A549 (cell line): ENCODE measurements around the gene CD36. TPM values are rescaled to one million over a fixed set of nuclear protein-coding genes. Genes with fewer than 3 reads are reported as not detected.

ENCODE experiments used
- ATAC-seq, 2 experiments: fragments of 200-7000 bp in 1 of 2; fragments of >200 bp in 1 of 2; cut with Nextera tagmentation in 1 of 2; cut with Tn5 transposase in 1 of 2; 3 replicates each; pipeline versions ENCODE4 v1.8.0 to v1.9.1; 2018 to 2020; ENCODE audit warnings: mild to moderate bottlenecking in 1 of 2, moderate library complexity in 1 of 2
- CTCF ChIA-PET: fragments of 300-600 bp; sonication (Branson Sonifier 250); formaldehyde crosslinking; extraction: SDS; loops from one replicate; lab custom pipeline; 2021; ENCODE audit warnings: antibody characterized with exemption, inconsistent platforms; lab: Yijun Ruan, JAX
- POLR2A ChIA-PET: fragments of 350-600 bp; formaldehyde crosslinking; extraction: SDS; loops from one replicate; lab custom pipeline; 2021; ENCODE audit warnings: antibody characterized with exemption, inconsistent platforms; lab: Yijun Ruan, JAX
- DNase-seq, 2 experiments: peaks; one replicate each; pipeline versions ENCODE4 v3.0.0 to v3.0.0-alpha.2; 2011 to 2016; ENCODE audit warnings: low read depth in 1 of 2, low spot score in 1 of 2
- FAIRE-seq: peaks from 2 replicates; lab custom pipeline; 2011; peaks lifted over from hg19 to GRCh38; lab: Jason Lieb, UNC
- H3K27ac ChIP-seq, 2 experiments: fragments of >200 bp; sonication (Bioruptor Twin); formaldehyde crosslinking; 3 replicates each; pipeline ENCODE4 v1.5.1; 2016 to 2017
- H3K4me1 ChIP-seq: fragments of >200 bp; sonication (Bioruptor Twin); formaldehyde crosslinking; 3 replicates; pipeline ENCODE4 v1.6.1; 2016
- H3K4me2 ChIP-seq: fragments of >200 bp; sonication (Bioruptor Twin); formaldehyde crosslinking; 3 replicates; pipeline ENCODE4 v1.6.1; 2016
- H3K4me3 ChIP-seq: fragments of >200 bp; sonication (Bioruptor Twin); formaldehyde crosslinking; 3 replicates; pipeline ENCODE4 v1.5.1; 2016
- H3K9me3 ChIP-seq: fragments of >200 bp; sonication (Bioruptor Twin); formaldehyde crosslinking; 3 replicates; pipeline ENCODE4 v1.6.1; 2016
- CBX8 ChIP-seq: fragments of 200-600 bp; sonication (generic); IDR thresholded peaks from 2 replicates; pipeline ENCODE4 v1.6.1; 2016
- EHF ChIP-seq: fragments of 250-450 bp; sonication (Bioruptor Pico); IDR thresholded peaks from 2 replicates; pipeline ENCODE4 v1.5.0; 2020; ENCODE audit warnings: mild to moderate bottlenecking
- EP300 ChIP-seq, 2 experiments: fragments of >200 bp; sonication (Bioruptor Twin); formaldehyde crosslinking; IDR thresholded peaks; 2 replicates in 1 of 2; 3 replicates in 1 of 2; pipeline ENCODE4 v1.6.1; 2016 to 2017
- ESRRA ChIP-seq: fragments of 150-350 bp; IDR thresholded peaks from 2 replicates; pipeline ENCODE4 v1.6.1; 2014; ENCODE audit warnings: mild to moderate bottlenecking, low read length, borderline replicate concordance
- FOSB ChIP-seq: fragments of 250-450 bp; sonication (Bioruptor Pico); IDR thresholded peaks from 2 replicates; pipeline ENCODE4 v1.5.0; 2020; ENCODE audit warnings: mild to moderate bottlenecking, moderate library complexity
- GATA3 ChIP-seq: IDR thresholded peaks from 2 replicates; pipeline ENCODE4 v1.6.1; 2012; ENCODE audit warnings: borderline replicate concordance
- HDAC2 ChIP-seq: fragments of 200-600 bp; sonication (generic); IDR thresholded peaks from 2 replicates; pipeline ENCODE4 v1.6.1; 2016
- HEYL ChIP-seq: fragments of 250-450 bp; sonication (Bioruptor Pico); IDR thresholded peaks from 2 replicates; pipeline ENCODE4 v1.8.0; 2021; ENCODE audit warnings: mild to moderate bottlenecking, moderate library complexity
- HOXA7 ChIP-seq: fragments of 250-450 bp; sonication (Bioruptor Pico); IDR thresholded peaks from 2 replicates; pipeline ENCODE4 v1.5.0; 2020; ENCODE audit warnings: mild to moderate bottlenecking, moderate library complexity
- HOXB5 ChIP-seq: fragments of 250-450 bp; sonication (Bioruptor Pico); IDR thresholded peaks from 2 replicates; pipeline ENCODE4 v1.5.0; 2020; ENCODE audit warnings: mild to moderate bottlenecking, moderate library complexity
- JUN ChIP-seq, 2 experiments: fragments of >200 bp; sonication (Bioruptor Twin); formaldehyde crosslinking; IDR thresholded peaks; 2 replicates in 1 of 2; 3 replicates in 1 of 2; pipeline ENCODE4 v1.6.1; 2016 to 2017
- KDM1A ChIP-seq: fragments of 200-600 bp; sonication (generic); IDR thresholded peaks from 2 replicates; pipeline ENCODE4 v1.6.1; 2016; ENCODE audit warnings: low read depth, mild to moderate bottlenecking
- MAFK ChIP-seq: fragments of 450-650 bp; IDR thresholded peaks from 2 replicates; pipeline ENCODE4 v1.6.1; 2014; ENCODE audit not compliant: partially characterized antibody
- NFE2L2 ChIP-seq: fragments of 150-350 bp; conservative IDR thresholded peaks from 2 replicates; pipeline ENCODE4 v1.6.1; 2014; ENCODE audit warnings: low read length
- POLR2AphosphoS2 ChIP-seq: conservative IDR thresholded peaks from 2 replicates; pipeline ENCODE4 v1.6.1; 2012; ENCODE audit warnings: low read length, improper control_type of control experiment, inconsistent platforms
- RAD21 ChIP-seq, 2 experiments: fragments of >200 bp in 1 of 2; sonication (Bioruptor Twin) in 1 of 2; formaldehyde crosslinking in 1 of 2; IDR thresholded peaks in 1 of 2; conservative IDR thresholded peaks in 1 of 2; 2 replicates in 1 of 2; 3 replicates in 1 of 2; pipeline ENCODE4 v1.6.1; 2012 to 2018; ENCODE audit warnings: inconsistent platforms in 1 of 2
- RCOR1 ChIP-seq: fragments of 150-350 bp; IDR thresholded peaks from 2 replicates; pipeline ENCODE4 v1.6.1; 2014; ENCODE audit warnings: antibody characterized with exemption, low read length, low read depth
- RFX5 ChIP-seq: fragments of 450-650 bp; IDR thresholded peaks from 2 replicates; pipeline ENCODE4 v1.7.1; 2014; ENCODE audit warnings: antibody characterized with exemption, mild to moderate bottlenecking, moderate library complexity
- TFCP2L1 ChIP-seq: fragments of 250-450 bp; sonication (Bioruptor Pico); IDR thresholded peaks from 2 replicates; pipeline ENCODE4 v1.5.0; 2021; ENCODE audit warnings: mild to moderate bottlenecking
- WGBS: methylation state at CpG from one replicate; pipeline ENCODE4 v1.1.6; 2017; ENCODE audit errors: missing lambda C conversion rate; 5-methylcytosine and 5-hydroxymethylcytosine counted together
- polyA plus RNA-seq, 4 experiments: library from polyadenylated mRNA; depleted of rRNA in 3 of 4; stranded (reverse); fragments of >200 nt; fragmentation: RNase III in 1 of 4; extraction: RNeasy Plus Mini Kit Qiagen cat#74134 plus additional on column Dnase treatment in 1 of 4; gene quantifications; 2 replicates in 3 of 4; 3 replicates in 1 of 4; pipeline ENCODE4 v1.2.3, GENCODE V29; 2011 to 2017
- TF ChIP-seq, protein P1 (sequence below): IDR thresholded peaks from 2 replicates; pipeline ENCODE4 v1.6.1; 2012; ENCODE audit warnings: low read depth, borderline replicate concordance
- TF ChIP-seq, protein P2 (sequence below): fragments of >200 bp; sonication (Bioruptor Twin); formaldehyde crosslinking; IDR thresholded peaks from 2 replicates; pipeline ENCODE4 v1.6.1; 2016

Gene CD36
- polyA plus RNA-seq, 2 of the 4 experiments (the other 2 are of a cell fraction): 0.12 to 0.37 TPM

DNA sequence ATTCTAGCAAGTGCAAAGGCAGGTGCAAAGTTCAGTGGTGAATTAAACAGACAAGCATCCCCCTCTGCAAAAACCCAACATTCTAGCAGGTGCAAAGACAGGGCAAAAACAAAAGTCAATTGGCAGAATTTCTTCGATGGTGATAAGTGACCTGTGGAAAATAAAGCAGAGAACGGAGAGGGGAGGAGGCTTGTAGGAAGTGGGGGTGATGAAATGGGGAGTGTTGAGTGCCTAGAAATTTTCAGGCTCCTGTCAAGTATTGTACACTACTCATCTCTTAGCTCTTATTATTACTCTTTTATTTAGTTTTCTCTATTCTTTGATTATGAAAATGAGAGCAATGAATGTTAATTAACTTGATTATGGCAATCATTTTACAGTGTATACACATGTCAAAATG is 2.4 kb upstream of the CD36 start:
- CTCF ChIA-PET: no interaction called here

DNA sequence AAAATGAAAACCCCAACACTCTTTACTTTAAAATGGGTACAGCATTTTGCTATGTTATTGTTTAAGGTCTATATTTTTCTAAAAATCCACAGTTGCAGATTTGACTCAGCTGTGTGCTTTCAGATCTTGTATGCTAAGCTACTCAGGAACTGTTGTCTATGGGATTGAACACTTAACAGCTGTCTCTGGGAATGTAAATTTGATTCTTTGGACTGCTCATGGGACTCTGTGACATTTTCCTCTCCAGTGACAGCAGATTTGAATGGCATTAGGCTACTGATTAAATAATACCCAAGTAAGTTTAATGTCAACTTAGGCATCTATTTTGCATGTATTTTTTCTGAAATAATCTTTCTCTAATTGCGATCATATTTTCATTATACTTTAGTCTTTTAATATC is 1.7 kb upstream of the CD36 start:
- ATAC-seq: no peak
- POLR2A ChIA-PET: no interaction called here
- TF ChIP-seq MAFK (no peak), EHF (CRISPR knock-in tag) (no peak), EP300 (IDR thresholded peaks at IDR 0.05) (no peak), POLR2AphosphoS2 (no peak), HOXB5 (no peak)
- TF ChIP-seq, protein P1, sequence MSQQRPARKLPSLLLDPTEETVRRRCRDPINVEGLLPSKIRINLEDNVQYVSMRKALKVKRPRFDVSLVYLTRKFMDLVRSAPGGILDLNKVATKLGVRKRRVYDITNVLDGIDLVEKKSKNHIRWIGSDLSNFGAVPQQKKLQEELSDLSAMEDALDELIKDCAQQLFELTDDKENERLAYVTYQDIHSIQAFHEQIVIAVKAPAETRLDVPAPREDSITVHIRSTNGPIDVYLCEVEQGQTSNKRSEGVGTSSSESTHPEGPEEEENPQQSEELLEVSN: no peak
- no peak overlapping the region for H3K4me2 ChIP-seq
- H3K4me1 ChIP-seq: peaks cover 15% of the 10 kb centered on the region
- H3K4me3 ChIP-seq: no peak overlapping the region
- DNase-seq: no peak
- WGBS: 100% methylated on average over 1 of the region's 1 CpG
- FAIRE-seq: no peak
- 0 out of 6 replicates have a peak overlapping the region, but pooled peaks of 1 of the 2 experiments have one; percentile 56 for H3K27ac ChIP-seq
- H3K9me3 ChIP-seq: 0 out of 3 replicates have a peak, but pooled peaks cover 9% of the 10 kb centered on the region
- CTCF ChIA-PET: interaction anchor here (1.1 kb wide), 1 partner anchor 18 kb away, joined by 3 read pairs; no protein-coding TSS in a partner anchor

More for the DNA sequence above, 2.4 kb upstream of the CD36 start:
- Histone ChIP-seq H3K4me1 (peaks cover 15% of the 10 kb centered on the region), H3K27ac (peak overlapping the region in 1 of 2 experiments; percentile 70; a peak in 2 of 6 replicates), H3K4me2 (no peak overlapping the region), H3K9me3 (0 out of 3 replicates have a peak, but pooled peaks cover 9% of the 10 kb centered on the region), H3K4me3 (no peak overlapping the region)
- DNase-seq (no peak), FAIRE-seq (no peak), ATAC-seq (no peak)
- POLR2A ChIA-PET: no interaction called here
- 91% methylated on average over 2 of the region's 2 CpGs for WGBS
- TF ChIP-seq KDM1A (no peak), HOXA7 (no peak), EHF (CRISPR knock-in tag) (no peak), HDAC2 (no peak), RCOR1 (no peak), RFX5 (no peak), FOSB (CRISPR knock-in tag) (no peak)
- TF ChIP-seq, protein P1: no peak
- TF ChIP-seq, all 56 proteins: peak for 0

DNA sequence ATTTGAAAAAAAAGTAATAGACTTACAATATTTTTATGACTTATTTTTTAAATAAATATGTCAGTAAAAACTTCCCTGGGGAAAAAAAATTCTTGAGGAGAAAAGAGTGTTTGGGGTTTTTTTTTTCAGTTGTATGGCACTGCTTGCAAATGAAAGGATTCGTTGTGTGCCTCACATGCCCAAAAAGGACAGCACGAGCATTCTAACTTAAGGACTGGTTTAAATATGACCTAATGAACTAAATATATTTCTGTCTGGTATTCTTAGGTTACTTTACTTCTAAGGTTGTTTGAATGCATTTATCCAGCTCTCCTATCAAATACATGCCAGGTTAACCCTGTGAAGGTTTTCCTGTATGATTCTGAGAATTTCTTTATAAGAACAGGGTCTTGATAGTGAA is 988 bp upstream of the CD36 start:
- no peak for TF ChIP-seq GATA3
- no peak for TF ChIP-seq ESRRA
- no peak for TF ChIP-seq TFCP2L1 (CRISPR knock-in tag)
- no peak for TF ChIP-seq NFE2L2
- no peak for TF ChIP-seq JUN (IDR thresholded peaks at IDR 0.05)
- no peak for TF ChIP-seq CBX8
- ATAC-seq: no peak
- Histone ChIP-seq H3K4me1 (peaks cover 15% of the 10 kb centered on the region), H3K4me3 (no peak overlapping the region), H3K4me2 (no peak overlapping the region), H3K9me3 (0 out of 3 replicates have a peak, but pooled peaks cover 9% of the 10 kb centered on the region), H3K27ac (0 out of 6 replicates have a peak overlapping the region, but pooled peaks of 1 of the 2 experiments have one; percentile 42)
- 86% methylated on average over 2 of the region's 2 CpGs for WGBS
- ChIA-PET CTCF (interaction anchor here (1.1 kb wide), 1 partner anchor 19 kb away, joined by 3 read pairs; no protein-coding TSS in a partner anchor), POLR2A (no interaction called here)
- FAIRE-seq: no peak
- DNase-seq: no peak

DNA sequence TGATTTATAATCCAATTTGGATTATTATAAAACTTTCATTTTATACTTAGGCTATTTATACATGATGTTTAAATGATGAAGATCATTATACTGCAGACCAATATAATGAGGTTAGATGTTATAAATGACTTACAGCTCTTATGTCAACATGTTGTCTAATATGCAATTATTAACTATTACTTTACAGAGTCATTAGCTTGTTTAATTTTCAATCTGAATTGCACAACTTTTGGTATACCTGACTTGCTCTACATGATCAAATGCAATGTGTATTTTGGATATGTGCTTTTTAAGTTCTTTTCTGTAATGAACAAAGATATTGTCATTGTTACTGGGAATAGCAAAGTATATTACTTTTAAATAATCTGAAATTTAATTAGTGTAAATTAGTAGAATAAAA is 569 bp downstream of the CD36 start:
- Histone ChIP-seq H3K4me2 (no peak overlapping the region), H3K9me3 (0 out of 3 replicates have a peak, but pooled peaks cover 9% of the 10 kb centered on the region), H3K4me1 (peaks cover 11% of the 10 kb centered on the region), H3K4me3 (no peak overlapping the region), H3K27ac (no peak overlapping the region)
- ATAC-seq: no peak
- TF ChIP-seq, protein P1: no peak
- TF ChIP-seq, protein P2, sequence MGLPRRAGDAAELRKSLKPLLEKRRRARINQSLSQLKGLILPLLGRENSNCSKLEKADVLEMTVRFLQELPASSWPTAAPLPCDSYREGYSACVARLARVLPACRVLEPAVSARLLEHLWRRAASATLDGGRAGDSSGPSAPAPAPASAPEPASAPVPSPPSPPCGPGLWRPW: no peak
- no peak for TF ChIP-seq HEYL
- no peak for TF ChIP-seq RAD21 (conservative IDR thresholded peaks at IDR 0.05 in 1 of 2, IDR thresholded peaks at IDR 0.05 in 1 of 2)
- TF ChIP-seq EP300 (IDR thresholded peaks at IDR 0.05): no peak
- no peak for FAIRE-seq
- DNase-seq: no peak
- ChIA-PET CTCF (no interaction called here), POLR2A (no interaction called here)
